HCT116 (cell line): Measurements from ENCODE around the gene SFXN5. TPM values are rescaled to one million over a fixed set of nuclear protein-coding genes. Genes with fewer than 3 reads are reported as not detected.

Source experiments
- ATAC-seq: fragments of 200-7000 bp; cut with Tn5 transposase; 2 replicates; pipeline ENCODE4 v1.9.1; 2020; ENCODE audit warnings: mild to moderate bottlenecking, moderate library complexity
- BruUV-seq: library from RNA; stranded (reverse); fragments of 400-500 nt; replicated peaks from 2 replicates; lab custom pipeline; 2021; lab: Mats Ljungman, UMichigan
- CTCF ChIA-PET: fragments of 300-600 bp; sonication (Branson Sonifier 250); formaldehyde crosslinking; loops from one replicate; lab custom pipeline; 2021; ENCODE audit warnings: antibody characterized with exemption; lab: Charles Lee
- POLR2A ChIA-PET: fragments of 300-600, 350-600 bp; sonication (Branson Sonifier 250); formaldehyde crosslinking; loops from one replicate; lab custom pipeline; 2021; ENCODE audit warnings: antibody characterized with exemption; lab: Charles Lee
- RAD21 ChIA-PET, 2 experiments: fragments of 300-600 bp; sonication (Branson Sonifier 250); formaldehyde crosslinking; loops; one replicate each; lab custom pipeline; 2023; ENCODE audit warnings: low total read pairs in 2 of 2; ENCODE audit not compliant: uncharacterized antibody in 2 of 2, unreplicated experiment in 2 of 2, low non-redundant PET in 1 of 2; lab: Charles Lee
- DNase-seq: peaks from one replicate; pipeline ENCODE4 v3.0.0-alpha.2; 2010; ENCODE audit warnings: low read depth, low spot score
- H2AFZ ChIP-seq: fragments of 200-600 bp; shearing (Covaris generic), sonication (generic); 2 replicates; pipeline ENCODE4 v1.6.1; 2017; ENCODE audit warnings: low read depth, mixed run types, mixed read lengths, antibody characterized with exemption, low read length; ENCODE audit not compliant: poor library complexity, severe bottlenecking
- H3K27ac ChIP-seq: 2 replicates; pipeline ENCODE4 v1.5.1; 2012; ENCODE audit warnings: low read depth, low read length
- H3K27me3 ChIP-seq: fragments of 200-600 bp; sonication (generic); 2 replicates; pipeline ENCODE4 v1.6.1; 2016; ENCODE audit warnings: mixed run types, low read length, mixed read lengths; ENCODE audit not compliant: insufficient read depth
- H3K36me3 ChIP-seq, 2 experiments: fragments of 200-500 bp in 1 of 2; fragments of 200-600 bp in 1 of 2; sonication (Bioruptor generic) in 1 of 2; sonication (generic) in 1 of 2; 2 replicates each; pipeline versions ENCODE4 v1.5.1 to v1.6.1; 2014 to 2016; ENCODE audit warnings: low read length in 2 of 2, inconsistent platforms in 1 of 2, mixed read lengths in 1 of 2, mixed run types in 1 of 2; ENCODE audit not compliant: insufficient read depth in 2 of 2, control insufficient read depth in 1 of 2
- H3K4me1 ChIP-seq, 2 experiments: fragments of 200-600 bp in 1 of 2; sonication (generic) in 1 of 2; 2 replicates each; pipeline versions ENCODE4 v1.5.1 to v1.6.1; 2012 to 2017; ENCODE audit warnings: low read length in 2 of 2, inconsistent platforms in 1 of 2, mild to moderate bottlenecking in 1 of 2, mixed read lengths in 1 of 2, mixed run types in 1 of 2, moderate library complexity in 1 of 2; ENCODE audit not compliant: insufficient read depth in 2 of 2, control insufficient read depth in 1 of 2
- H3K4me2 ChIP-seq: fragments of 200-600 bp; sonication (generic); 2 replicates; pipeline ENCODE4 v1.6.1; 2017; ENCODE audit warnings: mixed run types, low read length, mixed read lengths
- H3K4me3 ChIP-seq, 2 experiments: fragments of 200-600 bp in 1 of 2; sonication (generic) in 1 of 2; replicated peaks in 1 of 2; 2 replicates each; pipeline ENCODE4 v1.5.1; 2011 to 2016; ENCODE audit warnings: low read length in 2 of 2, control low read depth in 1 of 2, low read depth in 1 of 2, mild to moderate bottlenecking in 1 of 2, mixed read lengths in 1 of 2, mixed run types in 1 of 2
- H3K79me2 ChIP-seq: fragments of 200-600 bp; sonication (generic); 2 replicates; pipeline ENCODE4 v1.6.1; 2017; ENCODE audit warnings: mild to moderate bottlenecking, mixed run types, low read length, moderate library complexity, mixed read lengths; ENCODE audit not compliant: insufficient read depth
- H3K9ac ChIP-seq: fragments of 200-600 bp; sonication (generic); 2 replicates; pipeline ENCODE4 v1.6.1; 2016; ENCODE audit warnings: low read length, mixed read lengths
- H3K9me2 ChIP-seq: fragments of 200-600 bp; sonication (generic), shearing (Covaris generic); 2 replicates; pipeline ENCODE4 v1.6.1; 2017; ENCODE audit warnings: mixed run types, mild to moderate bottlenecking, moderate library complexity; ENCODE audit not compliant: insufficient read depth
- H3K9me3 ChIP-seq, 2 experiments: fragments of 200-500 bp in 1 of 2; fragments of 200-600 bp in 1 of 2; sonication (Bioruptor generic) in 1 of 2; sonication (generic) in 1 of 2; 2 replicates each; pipeline ENCODE4 v1.6.1; 2014 to 2017; ENCODE audit warnings: low read length in 2 of 2, mixed read lengths in 2 of 2, inconsistent platforms in 1 of 2, low read depth in 1 of 2, mild to moderate bottlenecking in 1 of 2, mixed run types in 1 of 2, moderate library complexity in 1 of 2; ENCODE audit not compliant: control insufficient read depth in 1 of 2, insufficient read depth in 1 of 2
- H4K20me1 ChIP-seq: fragments of 200-600 bp; sonication (generic), shearing (Covaris generic); 2 replicates; pipeline ENCODE4 v1.6.1; 2017; ENCODE audit warnings: mixed run types, mild to moderate bottlenecking, moderate library complexity; ENCODE audit not compliant: insufficient read depth
- EGR1 ChIP-seq: IDR thresholded peaks from 2 replicates; pipeline ENCODE4 v1.6.1; 2012; ENCODE audit warnings: low read depth
- EZH2 ChIP-seq: fragments of 200-600 bp; sonication (generic); IDR thresholded peaks from 2 replicates; pipeline ENCODE4 v1.6.1; 2017; ENCODE audit warnings: antibody characterized with exemption, mixed run types
- FOSL1 ChIP-seq: IDR thresholded peaks from 2 replicates; pipeline ENCODE4 v1.6.1; 2012; ENCODE audit warnings: low read depth
- JUND ChIP-seq: IDR thresholded peaks from 2 replicates; pipeline ENCODE4 v1.6.1; 2012
- POLR2A ChIP-seq: IDR thresholded peaks from 2 replicates; pipeline ENCODE4 v1.7.0; 2011; ENCODE audit warnings: borderline replicate concordance; ENCODE audit not compliant: insufficient read depth, insufficient read length; ENCODE audit errors: extremely low read depth
- POLR2AphosphoS5 ChIP-seq: IDR thresholded peaks from 2 replicates; pipeline ENCODE4 v1.6.1; 2011; ENCODE audit warnings: mild to moderate bottlenecking, low read depth, low read length, moderate library complexity
- SIN3A ChIP-seq: IDR thresholded peaks from 2 replicates; pipeline ENCODE4 v1.6.1; 2012; ENCODE audit warnings: low read depth
- SP1 ChIP-seq: IDR thresholded peaks from 2 replicates; pipeline ENCODE4 v1.6.1; 2012; ENCODE audit warnings: low read depth
- SRF ChIP-seq: IDR thresholded peaks from 2 replicates; pipeline ENCODE4 v1.6.1; 2012; ENCODE audit warnings: low read depth
- ZFX ChIP-seq: fragments of 450-650 bp; IDR thresholded peaks from 2 replicates; pipeline ENCODE4 v1.6.1; 2017
- ZNF274 ChIP-seq: fragments of 200-500 bp; sonication (Bioruptor generic); IDR thresholded peaks from 2 replicates; pipeline ENCODE4 v1.6.1; 2014; ENCODE audit warnings: mild to moderate bottlenecking, low read depth, low read length, inconsistent platforms
- intact Hi-C: fragments of 100-400 bp; cut with micrococcal nuclease; formaldehyde crosslinking; loops from 2 replicates; pipeline ENCODE4 v1.10.0; 2022
- total RNA-seq: library from RNA; stranded (reverse); gene quantifications from one replicate; pipeline ENCODE4 v1.2.1, GENCODE V29; 2021; ENCODE audit not compliant: unreplicated experiment
- TF ChIP-seq, protein P1 (sequence below), 3 experiments: fragments of 200-600 bp in 1 of 3; sonication (generic) in 1 of 3; IDR thresholded peaks in 2 of 3; conservative IDR thresholded peaks in 1 of 3; 2 replicates each; pipeline ENCODE4 v1.5.1; 2012 to 2017; ENCODE audit warnings: low read depth in 2 of 3, low read length in 2 of 3, antibody characterized with exemption in 1 of 3, borderline replicate concordance in 1 of 3, control low read depth in 1 of 3, mild to moderate bottlenecking in 1 of 3, mixed read lengths in 1 of 3, mixed run types in 1 of 3, moderate library complexity in 1 of 3; ENCODE audit not compliant: insufficient read depth in 1 of 3

Gene SFXN5
- total RNA-seq, 1 experiment from 2014 or later: 10.0 TPM

DNA sequence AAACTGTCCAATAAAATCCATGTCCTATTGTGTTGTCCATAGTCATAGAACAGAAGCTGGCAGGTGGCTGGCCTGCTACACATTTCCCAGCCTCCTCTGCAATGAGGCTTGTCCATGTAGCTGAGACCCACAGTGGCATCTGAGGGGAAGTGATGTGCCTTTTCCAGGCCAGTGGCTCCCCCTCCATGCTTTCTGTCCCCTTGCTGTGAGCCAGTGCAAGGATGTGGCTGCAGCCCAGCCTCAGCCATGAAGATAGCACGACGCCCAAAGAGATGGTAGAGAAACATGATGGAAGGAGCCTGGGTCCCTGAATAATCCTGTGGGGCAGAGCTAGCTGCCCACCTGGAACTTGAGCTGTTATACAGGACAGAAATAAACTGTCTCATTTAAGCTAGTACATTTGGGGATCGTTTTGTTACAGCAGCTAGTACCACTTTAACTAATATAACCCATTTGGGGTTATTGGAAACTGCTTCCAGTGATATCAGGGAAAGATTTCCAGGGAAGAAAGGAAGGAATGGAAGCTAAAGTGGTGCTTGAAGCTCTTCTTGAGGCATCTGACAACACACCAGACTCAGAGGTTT lies 40.3 kb downstream of the SFXN5 start:
- TF ChIP-seq EGR1: no peak
- TF ChIP-seq FOSL1: no peak
- no peak for TF ChIP-seq ZNF274
- no peak for TF ChIP-seq JUND
- TF ChIP-seq EZH2: no peak
- no peak for TF ChIP-seq POLR2A
- no peak for TF ChIP-seq SRF
- TF ChIP-seq, protein P1, sequence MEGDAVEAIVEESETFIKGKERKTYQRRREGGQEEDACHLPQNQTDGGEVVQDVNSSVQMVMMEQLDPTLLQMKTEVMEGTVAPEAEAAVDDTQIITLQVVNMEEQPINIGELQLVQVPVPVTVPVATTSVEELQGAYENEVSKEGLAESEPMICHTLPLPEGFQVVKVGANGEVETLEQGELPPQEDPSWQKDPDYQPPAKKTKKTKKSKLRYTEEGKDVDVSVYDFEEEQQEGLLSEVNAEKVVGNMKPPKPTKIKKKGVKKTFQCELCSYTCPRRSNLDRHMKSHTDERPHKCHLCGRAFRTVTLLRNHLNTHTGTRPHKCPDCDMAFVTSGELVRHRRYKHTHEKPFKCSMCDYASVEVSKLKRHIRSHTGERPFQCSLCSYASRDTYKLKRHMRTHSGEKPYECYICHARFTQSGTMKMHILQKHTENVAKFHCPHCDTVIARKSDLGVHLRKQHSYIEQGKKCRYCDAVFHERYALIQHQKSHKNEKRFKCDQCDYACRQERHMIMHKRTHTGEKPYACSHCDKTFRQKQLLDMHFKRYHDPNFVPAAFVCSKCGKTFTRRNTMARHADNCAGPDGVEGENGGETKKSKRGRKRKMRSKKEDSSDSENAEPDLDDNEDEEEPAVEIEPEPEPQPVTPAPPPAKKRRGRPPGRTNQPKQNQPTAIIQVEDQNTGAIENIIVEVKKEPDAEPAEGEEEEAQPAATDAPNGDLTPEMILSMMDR (IDR thresholded peaks at IDR 0.05 in 2 of 3, conservative IDR thresholded peaks at IDR 0.05 in 1 of 3; ENCODE audit: borderline replicate concordance in 1 of 3, insufficient read depth in 1 of 3, low read depth in 2 of 3, low read length in 2 of 3): no peak
- TF ChIP-seq ZFX: no peak
- TF ChIP-seq POLR2AphosphoS5: no peak
- no peak for TF ChIP-seq SP1
- TF ChIP-seq SIN3A: no peak
- Histone ChIP-seq H4K20me1 (no peaks in the 10 kb centered on the region), H3K9me3 (no peaks in the 10 kb centered on the region), H3K4me2 (no peak overlapping the region), H3K4me1 (peaks cover 3 to 13% of the 10 kb centered on the region in 2 experiments; a peak in 3 of 4 replicates), H3K27me3 (no peaks in the 10 kb centered on the region), H3K79me2 (no peaks in the 10 kb centered on the region), H3K9me2 (no peaks in the 10 kb centered on the region), H3K9ac (no peak overlapping the region), H2AFZ (no peak overlapping the region), H3K36me3 (no peaks in the 10 kb centered on the region), H3K4me3 (no peak overlapping the region), H3K27ac (no peak overlapping the region)
- no TSS peak for BruUV-seq
- no peak for ATAC-seq
- DNase-seq: no peak
- CTCF ChIA-PET: no interaction called here
- RAD21 ChIA-PET: no interaction called here
- intact Hi-C loops: no loop called here
- POLR2A ChIA-PET: no interaction called here
